Small intestine (tissue), 7 donors: Measurements from ENCODE around the gene DCLRE1C. TPM values are rescaled to one million over a fixed set of nuclear protein-coding genes. Genes with fewer than 3 reads are reported as not detected.
A peak's percentile ranks its signal among the peaks of the same experiment; 100 is the strongest.

Experiments used
- DNase-seq, 2 donors: peaks; one replicate each; pipeline versions ENCODE4 v3.0.0 to v3.0.0-alpha.2; 2013
- FAIRE-seq: peaks from 2 replicates; lab custom pipeline; 2012; peaks lifted over from hg19 to GRCh38; lab: Jason Lieb, UNC
- H3K27ac ChIP-seq, 3 donors: one replicate each; pipeline ENCODE4 v1.5.1; 2013; ENCODE audit warnings: low read length in 2 of 3, mild to moderate bottlenecking in 2 of 3, control low read depth in 1 of 3, inconsistent platforms in 1 of 3, low read depth in 1 of 3, moderate library complexity in 1 of 3
- H3K27me3 ChIP-seq, 3 donors: one replicate each; pipeline ENCODE4 v1.6.1; 2013; ENCODE audit warnings: low read length in 3 of 3, inconsistent platforms in 1 of 3; ENCODE audit not compliant: control insufficient read depth in 3 of 3, insufficient read depth in 3 of 3
- H3K36me3 ChIP-seq, 3 donors: one replicate each; pipeline ENCODE4 v1.6.1; 2013; ENCODE audit warnings: low read length in 3 of 3, inconsistent platforms in 1 of 3, low read depth in 1 of 3, mild to moderate bottlenecking in 1 of 3, moderate library complexity in 1 of 3; ENCODE audit not compliant: control insufficient read depth in 3 of 3, insufficient read depth in 2 of 3
- H3K4me1 ChIP-seq, 3 donors: one replicate each; pipeline ENCODE4 v1.6.1; 2013; ENCODE audit warnings: low read length in 2 of 3, inconsistent platforms in 1 of 3, low read depth in 1 of 3, mild to moderate bottlenecking in 1 of 3, moderate library complexity in 1 of 3; ENCODE audit not compliant: control insufficient read depth in 3 of 3, insufficient read depth in 2 of 3
- H3K4me3 ChIP-seq, 3 donors: one replicate each; pipeline ENCODE4 v1.5.1; 2013; ENCODE audit warnings: low read length in 3 of 3, control low read depth in 1 of 3, inconsistent platforms in 1 of 3, low read depth in 1 of 3, mild to moderate bottlenecking in 1 of 3, moderate library complexity in 1 of 3
- H3K9me3 ChIP-seq, 2 donors: one replicate each; pipeline ENCODE4 v1.6.1; 2013; ENCODE audit warnings: low read depth in 1 of 2, low read length in 1 of 2; ENCODE audit not compliant: control insufficient read depth in 2 of 2, insufficient read depth in 1 of 2
- WGBS, 3 donors: extraction: QIAGEN DNeasy Blood & Tissue Kit; methylation state at CpG; one replicate each; pipeline ENCODE4 v1.1.7; 2013; 5-methylcytosine and 5-hydroxymethylcytosine counted together
- polyA plus RNA-seq, 4 donors: library from polyadenylated mRNA; stranded (reverse) in 3 of 4; unstranded in 1 of 4; fragments of 200-250 nt in 3 of 4; fragments of 120-200 nt in 1 of 4; gene quantifications; one replicate each; pipeline versions ENCODE4 v1.2.1 to v1.2.3, GENCODE V29; 2013
- donor health status: healthy with polysubstance abuse.
- donor health status: control.
- donor health status: control.
- donor health status: Bipolar disorder and iron deficiency.
- donor health status: healthy.

DCLRE1C gene
- polyA plus RNA-seq, 4 donors: 3.8 to 11.2 (median 5.5) TPM

- FAIRE-seq (no peak), DNase-seq (no peak)
- Histone ChIP-seq H3K9me3 (no peaks in the 10 kb centered on the region), H3K4me1 (no peaks in the 10 kb centered on the region), H3K4me3 (no peak overlapping the region), H3K36me3 (peaks cover 0 to 1% (median 0%) of the 10 kb centered on the region in 3 donors), H3K27ac (no peak overlapping the region), H3K27me3 (no peaks in the 10 kb centered on the region)
- 87 to 100% (median 96%) methylated on average over 1 of the region's 1 CpG for WGBS, 3 donors
Measured at GRCh38 chr10:14891151-14891550, 62.7 kb downstream of the DCLRE1C start.

- no peaks in the 10 kb centered on the region for H3K9me3 ChIP-seq
- H3K4me3 ChIP-seq: no peak overlapping the region
- H3K4me1 ChIP-seq: no peaks in the 10 kb centered on the region
- FAIRE-seq: no peak
- peaks cover 0 to 2% (median 0%) of the 10 kb centered on the region in 3 donors for H3K36me3 ChIP-seq
- no peak for DNase-seq
- no peaks in the 10 kb centered on the region for H3K27me3 ChIP-seq
- 68 to 78% (median 72%) methylated on average over 2 of the region's 2 CpGs for WGBS, 3 donors
- H3K27ac ChIP-seq: no peak overlapping the region
Measured at GRCh38 chr10:14889318-14889717, 64.6 kb downstream of the DCLRE1C start.

GRCh38 chr10:14884082-14884481 is 69.8 kb downstream of the DCLRE1C start:
- Histone ChIP-seq H3K4me1 (peaks cover 0 to 2% (median 0%) of the 10 kb centered on the region in 3 donors), H3K36me3 (peaks cover 0 to 2% (median 0%) of the 10 kb centered on the region in 3 donors), H3K4me3 (no peak overlapping the region), H3K9me3 (no peaks in the 10 kb centered on the region), H3K27ac (no peak overlapping the region), H3K27me3 (no peaks in the 10 kb centered on the region)
- 92 to 97% (median 95%) methylated on average over 3 of the region's 3 CpGs for WGBS, 3 donors
- DNase-seq (no peak), FAIRE-seq (no peak)

DNA sequence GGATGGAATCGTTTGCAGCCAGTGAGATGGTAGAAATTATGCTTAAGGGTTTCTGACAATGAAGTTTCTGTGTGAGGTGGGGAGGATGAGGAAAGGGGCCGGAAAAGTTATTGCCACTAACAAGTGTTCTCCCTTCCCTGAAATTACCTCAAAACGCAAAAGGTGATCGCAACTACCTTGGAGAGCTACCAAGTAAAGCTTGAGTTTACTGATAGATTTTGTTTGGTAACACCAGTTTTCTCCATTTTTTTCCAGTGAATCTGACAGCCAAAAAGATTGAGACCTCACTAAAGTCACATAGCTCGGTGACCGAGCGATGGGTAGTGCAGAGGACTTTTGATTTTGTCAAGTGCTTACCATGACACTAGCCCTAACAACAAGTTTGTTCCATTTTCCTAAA is 73.7 kb downstream of the DCLRE1C start:
- Histone ChIP-seq H3K27me3 (no peaks in the 10 kb centered on the region), H3K27ac (no peak overlapping the region), H3K4me3 (peak overlapping the region in 1 of 3 donors; percentile 71), H3K9me3 (no peaks in the 10 kb centered on the region), H3K4me1 (peaks cover 0 to 5% (median 2%) of the 10 kb centered on the region in 3 donors), H3K36me3 (peaks cover 0 to 6% (median 0%) of the 10 kb centered on the region in 3 donors)
- 64 to 70% (median 65%) methylated on average over 7 of the region's 7 CpGs for WGBS, 3 donors
- FAIRE-seq: no peak
- DNase-seq: peak in 1 of 2 donors; percentile 30

DNA sequence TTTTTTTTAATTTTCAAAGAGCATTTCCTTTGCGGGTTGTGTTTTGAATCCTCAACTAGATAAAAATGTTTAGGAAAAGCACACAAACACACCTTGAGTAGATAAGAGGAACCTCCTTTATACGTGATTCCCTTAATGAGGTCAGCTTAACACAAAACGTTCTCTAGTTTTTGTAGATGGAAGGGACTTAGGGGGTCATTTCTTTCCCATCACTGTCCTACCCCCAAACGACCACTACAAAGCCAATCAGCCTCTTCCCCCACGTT is 74.0 kb downstream of the DCLRE1C start:
- no peak overlapping the region for H3K27ac ChIP-seq
- no peak for DNase-seq
- peak overlapping the region in 2 of 3 donors; percentile 68 to 71 for H3K4me3 ChIP-seq
- WGBS, 3 donors: 1 to 2% (median 1%) methylated on average over 5 of the region's 5 CpGs
- H3K4me1 ChIP-seq: peaks cover 0 to 5% (median 2%) of the 10 kb centered on the region in 3 donors
- no peaks in the 10 kb centered on the region for H3K9me3 ChIP-seq
- no peak for FAIRE-seq
- peaks cover 0 to 6% (median 0%) of the 10 kb centered on the region in 3 donors for H3K36me3 ChIP-seq
- no peaks in the 10 kb centered on the region for H3K27me3 ChIP-seq

- H3K36me3 ChIP-seq: peaks cover 0 to 6% (median 0%) of the 10 kb centered on the region in 3 donors
- 0 to 1% (median 0%) methylated on average over 56 to 60 of the region's 60 CpGs for WGBS, 3 donors
- no peaks in the 10 kb centered on the region for H3K27me3 ChIP-seq
- peak overlapping the region in 2 of 3 donors; percentile 17 to 99 for H3K27ac ChIP-seq
- FAIRE-seq (no peak), DNase-seq (peak in 1 of 2 donors; percentile 20)
- peak overlapping the region; percentile 68 to 92 (median 71) for H3K4me3 ChIP-seq
- H3K9me3 ChIP-seq: no peaks in the 10 kb centered on the region
- peaks cover 0 to 5% (median 2%) of the 10 kb centered on the region in 3 donors for H3K4me1 ChIP-seq
Measured at GRCh38 chr10:14879124-14879927, 74.6 kb downstream of the DCLRE1C start.

DNA sequence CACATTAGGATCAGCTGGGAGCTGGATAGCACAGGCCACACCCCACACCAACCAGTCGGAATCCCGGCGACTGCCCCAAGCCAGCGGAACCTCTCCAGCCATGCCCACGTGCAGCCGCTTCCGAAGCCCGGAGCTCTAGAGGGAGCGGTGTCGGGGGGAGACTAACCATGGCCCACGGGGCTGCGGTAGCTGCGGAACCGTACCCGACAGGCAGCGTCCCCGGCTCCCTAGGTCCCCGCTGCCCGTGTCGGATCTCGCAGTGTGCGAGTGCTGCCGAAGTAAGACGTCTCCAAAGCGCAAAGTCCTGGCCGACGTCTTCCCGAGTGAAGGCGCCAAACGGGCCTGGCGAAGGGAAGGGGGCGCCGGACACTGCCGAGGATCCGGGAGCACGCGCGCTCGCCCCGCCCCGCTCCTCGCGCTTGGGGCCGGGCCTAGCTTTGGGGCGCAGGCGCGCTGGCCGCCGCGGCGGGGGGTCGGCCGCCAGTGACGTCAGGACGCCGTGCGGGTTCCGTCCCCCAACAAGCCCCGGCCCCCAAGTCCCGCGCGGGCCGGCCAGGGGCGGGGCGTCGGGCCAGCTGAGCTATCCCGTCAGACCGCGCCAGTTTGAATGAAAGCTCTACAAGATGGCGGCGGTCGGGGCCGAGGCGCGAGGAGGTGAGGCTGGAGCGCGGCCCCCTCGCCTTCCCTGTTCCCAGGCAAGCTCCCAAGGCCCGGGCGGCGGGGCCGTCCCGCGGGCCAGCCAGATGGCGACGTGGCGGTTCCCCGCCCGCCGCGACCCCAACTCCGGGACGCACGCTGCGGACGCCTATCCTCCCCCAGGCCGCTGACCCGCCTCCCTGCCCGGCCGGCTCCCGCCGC is 75.4 kb downstream of the DCLRE1C start, which contains the start of gene SUV39H2:
TSS of gene SUV39H2 (plus strand) at position 601 of the 858 bp plus-strand sequence. CDS start at position 624, 23 bp downstream.
- Histone ChIP-seq H3K9me3 (no peaks in the 10 kb centered on the region), H3K27me3 (no peaks in the 10 kb centered on the region), H3K27ac (peak within 1 kb of the TSS; percentile 87 to 99 (median 99)), H3K36me3 (peaks cover 0 to 6% (median 0%) of the 10 kb centered on the region in 3 donors), H3K4me3 (peak within 1 kb of the TSS; percentile 68 to 99 (median 92)), H3K4me1 (peaks cover 0 to 5% (median 2%) of the 10 kb centered on the region in 3 donors)
- DNase-seq: peak; percentile 95 to 99
- WGBS, 3 donors: 0 to 1% (median 0%) methylated on average over 70 to 102 of the region's 102 CpGs
- FAIRE-seq: no peak

DNA sequence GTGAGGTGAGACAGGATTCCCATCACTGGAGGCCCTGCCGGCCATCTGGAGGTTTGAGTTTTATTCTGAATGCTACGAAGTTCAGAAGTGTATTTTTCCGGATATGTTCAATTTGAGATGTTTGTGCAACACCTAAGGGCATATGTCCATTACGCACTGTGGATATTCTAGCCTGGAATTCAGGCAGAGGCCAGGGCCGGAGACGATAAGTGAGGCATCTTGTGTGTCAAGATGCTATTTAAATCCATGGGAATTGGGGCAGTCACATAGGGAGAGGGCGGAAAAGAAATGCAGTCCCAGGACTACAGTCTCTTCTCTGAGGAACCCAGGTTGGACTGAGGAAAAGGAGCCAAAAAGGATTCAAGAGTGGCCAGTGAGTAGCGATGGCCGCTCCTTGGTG is 77.1 kb downstream of the DCLRE1C start:
- DNase-seq: no peak
- H3K9me3 ChIP-seq: no peaks in the 10 kb centered on the region
- peaks cover 0 to 12% (median 0%) of the 10 kb centered on the region in 3 donors for H3K36me3 ChIP-seq
- FAIRE-seq: no peak
- WGBS, 3 donors: 92 to 96% (median 93%) methylated on average over 9 of the region's 9 CpGs
- no peaks in the 10 kb centered on the region for H3K27me3 ChIP-seq
- peak overlapping the region in 1 of 3 donors; percentile 99 for H3K27ac ChIP-seq
- peaks cover 0 to 5% (median 2%) of the 10 kb centered on the region in 3 donors for H3K4me1 ChIP-seq
- no peak overlapping the region for H3K4me3 ChIP-seq
